ENCODE data around the gene CABP5.

CABP5 gene

GRCh38 chr19:48029431-48029830 is 14.4 kb downstream of the CABP5 start:
- DNase-seq, result no peak

- DNase-seq, result no peak
Measured at GRCh38 chr19:48025480-48025879, 18.4 kb downstream of the CABP5 start.

GRCh38 chr19:48023518-48023917 is 20.4 kb downstream of the CABP5 start:
- no peak for DNase-seq

- no peak for DNase-seq
Measured at GRCh38 chr19:48023011-48023410, 20.9 kb downstream of the CABP5 start.

- DNase-seq, result no peak
Measured at GRCh38 chr19:48020686-48021085, 23.2 kb downstream of the CABP5 start.

GRCh38 chr19:48010932-48011758 is 32.7 kb downstream of the CABP5 start:
- DNase-seq, result no peak

- no peak for DNase-seq
Measured at GRCh38 chr19:48006762-48007161, 37.1 kb downstream of the CABP5 start.

GRCh38 chr19:48004236-48004635 is 39.6 kb downstream of the CABP5 start:
- no peak for DNase-seq

- no peak for DNase-seq
Measured at GRCh38 chr19:48000846-48001245, 43.0 kb downstream of the CABP5 start.

- no peak for DNase-seq
Measured at GRCh38 chr19:47998800-47999199, 45.1 kb downstream of the CABP5 start.

GRCh38 chr19:47996230-47996727 is 47.6 kb downstream of the CABP5 start:
- no peak for DNase-seq

- DNase-seq, result no peak
Measured at GRCh38 chr19:47994209-47994802, 49.6 kb downstream of the CABP5 start, which contains the start of gene ELSPBP1. TSS of gene ELSPBP1 (plus strand) at chr19:47994632. CDS start at chr19:48008668, 14,036 bp downstream.

GRCh38 chr19:47992070-47992469 is 51.8 kb downstream of the CABP5 start, which contains the start of gene BSPH1:
TSS of gene BSPH1 (minus strand) at chr19:47992170. CDS start at chr19:47992081, 89 bp downstream.
- no peak for DNase-seq

- DNase-seq, result no peak
Measured at GRCh38 chr19:47991191-47991808, 52.6 kb downstream of the CABP5 start.
